ENCODE data around the gene IL15RA. TPM values are rescaled to one million over a fixed set of nuclear protein-coding genes. Genes with fewer than 3 reads are reported as not detected.

Gene IL15RA
- total RNA-seq: 1.5 TPM
- 1 to 10 TPM in 7 of 8 donors, under 1 TPM in 1; 0.96 to 4.9 (median 1.7) TPM for polyA plus RNA-seq (ENCODE audit: insufficient read depth in 1 of 8, insufficient read length in 8 of 8, low replicate concordance in 1 of 8)
- long read RNA-seq, donor 1: 0 reads
- long read RNA-seq, donor 2: 0 reads
- long read RNA-seq, donor 3, partial matches to known transcripts: 0 of 2 reads
- long read RNA-seq, donor 3, other reads (novel, unspliced or antisense): 0 of 2 reads
- long read RNA-seq, donor 4: 0 reads
- long read RNA-seq, donor 5: 0 reads
- long read RNA-seq, donor 6: 0 reads
- long read RNA-seq, donor 7: 0 reads
- long read RNA-seq, donor 8: 0 reads
- long read RNA-seq, donor 9: 0 reads
- long read RNA-seq, donor 10: 0 reads
- long read RNA-seq, donor 11: 0 reads

GRCh38 chr10:5977471-5978229 lies at the start of gene IL15RA:
Gene IL15RA (minus strand): TSS chr10:5977543. CDS start chr10:5977492, 51 bp downstream.
- WGBS (ENCODE audit: insufficient coverage): under 1% methylated on average over 79 of the region's 80 CpGs
- H3K36me3 ChIP-seq (ENCODE audit: control insufficient read depth, insufficient read depth, low read length): no peaks in the 10 kb centered on the region
- peak within 1 kb of the TSS; percentile 83 for H3K4me3 ChIP-seq (ENCODE audit: low read length)
- H3K27me3 ChIP-seq (ENCODE audit: control insufficient read depth, insufficient read depth, low read length): peaks cover 24% of the 10 kb centered on the region
- peak within 1 kb of the TSS; percentile 51 for H3K27ac ChIP-seq (ENCODE audit: low read length)
- H3K9me3 ChIP-seq (replicated peaks; ENCODE audit: control insufficient read depth, low read depth, low read length): no peaks in the 10 kb centered on the region
- peaks cover 9% of the 10 kb centered on the region for H3K4me1 ChIP-seq (ENCODE audit: control insufficient read depth, insufficient read depth, low read length)
- peak; percentile 69 for DNase-seq

GRCh38 chr10:6025683-6026255 lies 48.4 kb upstream of the IL15RA start:
- no peaks in the 10 kb centered on the region for H3K36me3 ChIP-seq (ENCODE audit: control insufficient read depth, insufficient read depth, low read length)
- H3K27me3 ChIP-seq (ENCODE audit: control insufficient read depth, insufficient read depth, low read length): peaks cover 5% of the 10 kb centered on the region
- no peak for DNase-seq

GRCh38 chr10:6024334-6024682 lies 47.0 kb upstream of the IL15RA start:
- Histone ChIP-seq H3K36me3 (ENCODE audit: control insufficient read depth, insufficient read depth, low read length) (no peaks in the 10 kb centered on the region), H3K27me3 (ENCODE audit: control insufficient read depth, insufficient read depth, low read length) (peaks cover 5% of the 10 kb centered on the region), H3K4me1 (ENCODE audit: control insufficient read depth, insufficient read depth, low read length) (no peaks in the 10 kb centered on the region), H3K27ac (ENCODE audit: low read length) (no peak overlapping the region), H3K9me3 (replicated peaks; ENCODE audit: control insufficient read depth, low read depth, low read length) (no peaks in the 10 kb centered on the region), H3K4me3 (ENCODE audit: low read length) (no peak overlapping the region)
- DNase-seq: no peak
- 87% methylated on average over 7 of the region's 10 CpGs for WGBS (ENCODE audit: insufficient coverage)

More at GRCh38 chr10:6025683-6026255, 48.4 kb upstream of the IL15RA start:
- Histone ChIP-seq H3K4me1 (ENCODE audit: control insufficient read depth, insufficient read depth, low read length) (no peaks in the 10 kb centered on the region), H3K4me3 (ENCODE audit: low read length) (no peak overlapping the region), H3K9me3 (replicated peaks; ENCODE audit: control insufficient read depth, low read depth, low read length) (no peaks in the 10 kb centered on the region), H3K27ac (ENCODE audit: low read length) (no peak overlapping the region)
- WGBS (ENCODE audit: insufficient coverage): no CpG with 5 or more reads among the region's 6 CpGs

- no peak overlapping the region for H3K4me3 ChIP-seq (ENCODE audit: low read length)
Observed at GRCh38 chr10:6023661-6024333, 46.5 kb upstream of the IL15RA start.

GRCh38 chr10:6022660-6023059 lies 45.3 kb upstream of the IL15RA start:
- 100% methylated on average over 1 of the region's 3 CpGs for WGBS (ENCODE audit: insufficient coverage)

More at GRCh38 chr10:6023661-6024333, 46.5 kb upstream of the IL15RA start:
- H3K36me3 ChIP-seq (ENCODE audit: control insufficient read depth, insufficient read depth, low read length): no peaks in the 10 kb centered on the region
- no peaks in the 10 kb centered on the region for H3K9me3 ChIP-seq (replicated peaks; ENCODE audit: control insufficient read depth, low read depth, low read length)
- peaks cover 5% of the 10 kb centered on the region for H3K27me3 ChIP-seq (ENCODE audit: control insufficient read depth, insufficient read depth, low read length)
- H3K27ac ChIP-seq (ENCODE audit: low read length): no peak overlapping the region
- no peak for DNase-seq
- WGBS (ENCODE audit: insufficient coverage): 73% methylated on average over 12 of the region's 12 CpGs
- no peaks in the 10 kb centered on the region for H3K4me1 ChIP-seq (ENCODE audit: control insufficient read depth, insufficient read depth, low read length)

GRCh38 chr10:6020826-6021225 lies 43.5 kb upstream of the IL15RA start:
- Histone ChIP-seq H3K4me1 (ENCODE audit: control insufficient read depth, insufficient read depth, low read length) (no peaks in the 10 kb centered on the region), H3K27ac (ENCODE audit: low read length) (no peak overlapping the region), H3K9me3 (replicated peaks; ENCODE audit: control insufficient read depth, low read depth, low read length) (no peaks in the 10 kb centered on the region), H3K36me3 (ENCODE audit: control insufficient read depth, insufficient read depth, low read length) (no peaks in the 10 kb centered on the region), H3K4me3 (ENCODE audit: low read length) (no peak overlapping the region), H3K27me3 (ENCODE audit: control insufficient read depth, insufficient read depth, low read length) (peaks cover 2% of the 10 kb centered on the region)
- 90% methylated on average over 7 of the region's 9 CpGs for WGBS (ENCODE audit: insufficient coverage)
- DNase-seq: peak; percentile 70

More at GRCh38 chr10:6022660-6023059, 45.3 kb upstream of the IL15RA start:
- H3K4me3 ChIP-seq (ENCODE audit: low read length): no peak overlapping the region
- no peaks in the 10 kb centered on the region for H3K4me1 ChIP-seq (ENCODE audit: control insufficient read depth, insufficient read depth, low read length)
- peaks cover 5% of the 10 kb centered on the region for H3K27me3 ChIP-seq (ENCODE audit: control insufficient read depth, insufficient read depth, low read length)
- H3K9me3 ChIP-seq (replicated peaks; ENCODE audit: control insufficient read depth, low read depth, low read length): no peaks in the 10 kb centered on the region
- DNase-seq: peak; percentile 33
- H3K36me3 ChIP-seq (ENCODE audit: control insufficient read depth, insufficient read depth, low read length): no peaks in the 10 kb centered on the region
- H3K27ac ChIP-seq (ENCODE audit: low read length): no peak overlapping the region

- no peak overlapping the region for H3K27ac ChIP-seq (ENCODE audit: low read length)
Observed at GRCh38 chr10:6019796-6020195, 42.5 kb upstream of the IL15RA start.

GRCh38 chr10:6019010-6019782 lies 41.9 kb upstream of the IL15RA start:
- Histone ChIP-seq H3K4me1 (ENCODE audit: control insufficient read depth, insufficient read depth, low read length) (no peaks in the 10 kb centered on the region), H3K4me3 (ENCODE audit: low read length) (no peak overlapping the region), H3K36me3 (ENCODE audit: control insufficient read depth, insufficient read depth, low read length) (no peaks in the 10 kb centered on the region), H3K9me3 (replicated peaks; ENCODE audit: control insufficient read depth, low read depth, low read length) (no peaks in the 10 kb centered on the region), H3K27ac (ENCODE audit: low read length) (peak overlapping the region; percentile 6), H3K27me3 (ENCODE audit: control insufficient read depth, insufficient read depth, low read length) (peaks cover 2% of the 10 kb centered on the region)
- WGBS (ENCODE audit: insufficient coverage): 91% methylated on average over 3 of the region's 6 CpGs
- DNase-seq: no peak

More at GRCh38 chr10:6019796-6020195, 42.5 kb upstream of the IL15RA start:
- Histone ChIP-seq H3K9me3 (replicated peaks; ENCODE audit: control insufficient read depth, low read depth, low read length) (no peaks in the 10 kb centered on the region), H3K4me3 (ENCODE audit: low read length) (no peak overlapping the region), H3K4me1 (ENCODE audit: control insufficient read depth, insufficient read depth, low read length) (no peaks in the 10 kb centered on the region), H3K27me3 (ENCODE audit: control insufficient read depth, insufficient read depth, low read length) (peaks cover 2% of the 10 kb centered on the region), H3K36me3 (ENCODE audit: control insufficient read depth, insufficient read depth, low read length) (no peaks in the 10 kb centered on the region)
- no peak for DNase-seq
- 81% methylated on average over 10 of the region's 12 CpGs for WGBS (ENCODE audit: insufficient coverage)

GRCh38 chr10:6018422-6018821 lies 41.1 kb upstream of the IL15RA start:
- Histone ChIP-seq H3K36me3 (ENCODE audit: control insufficient read depth, insufficient read depth, low read length) (no peaks in the 10 kb centered on the region), H3K4me1 (ENCODE audit: control insufficient read depth, insufficient read depth, low read length) (no peaks in the 10 kb centered on the region), H3K4me3 (ENCODE audit: low read length) (no peak overlapping the region), H3K27me3 (ENCODE audit: control insufficient read depth, insufficient read depth, low read length) (peaks cover 2% of the 10 kb centered on the region), H3K27ac (ENCODE audit: low read length) (peak overlapping the region; percentile 42), H3K9me3 (replicated peaks; ENCODE audit: control insufficient read depth, low read depth, low read length) (no peaks in the 10 kb centered on the region)
- no peak for DNase-seq
- WGBS (ENCODE audit: insufficient coverage): 71% methylated on average over 2 of the region's 5 CpGs
